NOMO-1 (cell line): ENCODE measurements around the gene TMEM59L.
A peak's percentile ranks its signal among the peaks of the same experiment; 100 is the strongest.

Experiments
- DNase-seq, 2 experiments: peaks; one replicate each; lab custom pipeline; 2025; ENCODE audit not compliant: unreplicated experiment in 2 of 2; lab: John Stamatoyannopoulos, UW

Gene TMEM59L

GRCh38 chr19:18656337-18657086 lies 43.8 kb downstream of the TMEM59L start:
- no peak for DNase-seq

DNA sequence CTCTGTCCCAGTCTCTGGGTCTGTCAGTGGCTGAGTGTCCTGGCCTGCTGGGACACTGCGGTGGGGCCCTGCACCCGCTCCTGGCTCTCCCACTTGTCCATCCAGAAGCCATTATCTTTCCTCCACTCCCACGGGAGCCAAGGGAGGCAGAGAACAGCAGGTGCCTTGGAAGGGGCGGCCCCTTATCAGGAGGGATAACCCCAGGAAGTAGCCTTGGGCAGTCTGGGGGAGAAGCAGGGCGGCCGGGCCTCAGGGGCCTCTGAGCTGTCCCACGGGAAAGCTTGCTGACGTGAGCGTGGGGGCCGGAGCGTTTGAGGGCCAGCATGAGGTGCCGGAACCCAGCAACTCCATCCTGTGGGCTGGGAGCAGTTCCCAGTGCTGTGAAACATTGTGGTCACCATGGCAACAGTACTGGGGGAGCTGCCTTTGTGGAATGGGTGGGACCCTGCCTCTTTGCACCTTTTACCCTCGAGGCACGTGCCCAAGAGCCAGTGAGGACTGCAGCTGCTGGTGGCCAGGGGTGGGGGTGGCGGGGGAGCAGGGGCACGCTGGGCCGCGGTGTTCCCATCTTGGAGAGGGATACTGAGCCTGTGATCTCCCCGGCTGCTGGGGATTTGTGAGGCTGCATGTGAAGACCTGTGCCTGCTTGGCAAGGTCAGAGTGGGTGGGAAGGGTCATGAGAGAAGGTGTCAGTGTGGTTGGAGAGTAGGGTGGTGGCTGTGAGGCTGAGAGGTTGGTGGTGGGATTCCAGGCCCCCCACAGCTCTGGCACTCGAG lies 45.1 kb downstream of the TMEM59L start:
- no peak for DNase-seq

GRCh38 chr19:18658366-18658855 lies 45.7 kb downstream of the TMEM59L start:
- no peak for DNase-seq

DNA sequence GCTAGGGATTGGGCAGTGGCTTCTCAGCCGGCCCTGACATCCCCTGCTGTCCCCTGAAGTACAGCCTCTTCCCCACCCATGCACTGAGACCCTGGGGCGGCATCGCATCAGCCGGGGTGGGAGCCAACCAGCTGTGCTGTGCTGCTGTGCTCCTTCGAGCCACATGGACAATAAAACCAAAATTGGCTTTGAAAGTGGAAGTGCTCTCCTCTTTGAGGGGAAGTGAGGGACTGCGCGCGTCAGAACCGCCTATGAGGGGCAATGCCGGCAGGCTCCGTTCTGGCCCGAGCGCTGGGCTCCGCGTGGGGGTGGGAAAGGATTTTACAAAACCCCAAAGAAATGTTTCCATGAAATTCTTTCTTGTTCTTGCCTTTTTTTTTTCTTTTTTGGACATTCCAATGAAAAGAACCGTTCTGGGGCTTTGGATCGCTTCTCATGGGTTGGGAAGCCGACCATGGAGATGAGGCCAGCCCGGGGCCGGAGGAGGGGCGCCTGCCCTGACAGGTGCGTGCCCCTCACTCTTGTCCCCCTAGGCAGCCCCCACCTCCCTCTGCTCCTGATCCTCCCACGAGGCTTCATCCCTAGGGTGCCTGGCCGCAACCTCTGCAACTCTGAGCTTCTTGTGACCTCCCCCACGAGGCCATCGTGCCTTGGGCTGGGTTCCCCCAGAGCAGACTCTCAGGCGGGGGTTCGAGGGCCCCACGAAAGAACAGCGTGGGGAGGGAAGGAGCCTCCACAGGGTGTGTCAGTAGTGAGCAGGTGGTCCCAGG lies 46.8 kb downstream of the TMEM59L start:
- DNase-seq, result peak; percentile 49 to 80

DNA sequence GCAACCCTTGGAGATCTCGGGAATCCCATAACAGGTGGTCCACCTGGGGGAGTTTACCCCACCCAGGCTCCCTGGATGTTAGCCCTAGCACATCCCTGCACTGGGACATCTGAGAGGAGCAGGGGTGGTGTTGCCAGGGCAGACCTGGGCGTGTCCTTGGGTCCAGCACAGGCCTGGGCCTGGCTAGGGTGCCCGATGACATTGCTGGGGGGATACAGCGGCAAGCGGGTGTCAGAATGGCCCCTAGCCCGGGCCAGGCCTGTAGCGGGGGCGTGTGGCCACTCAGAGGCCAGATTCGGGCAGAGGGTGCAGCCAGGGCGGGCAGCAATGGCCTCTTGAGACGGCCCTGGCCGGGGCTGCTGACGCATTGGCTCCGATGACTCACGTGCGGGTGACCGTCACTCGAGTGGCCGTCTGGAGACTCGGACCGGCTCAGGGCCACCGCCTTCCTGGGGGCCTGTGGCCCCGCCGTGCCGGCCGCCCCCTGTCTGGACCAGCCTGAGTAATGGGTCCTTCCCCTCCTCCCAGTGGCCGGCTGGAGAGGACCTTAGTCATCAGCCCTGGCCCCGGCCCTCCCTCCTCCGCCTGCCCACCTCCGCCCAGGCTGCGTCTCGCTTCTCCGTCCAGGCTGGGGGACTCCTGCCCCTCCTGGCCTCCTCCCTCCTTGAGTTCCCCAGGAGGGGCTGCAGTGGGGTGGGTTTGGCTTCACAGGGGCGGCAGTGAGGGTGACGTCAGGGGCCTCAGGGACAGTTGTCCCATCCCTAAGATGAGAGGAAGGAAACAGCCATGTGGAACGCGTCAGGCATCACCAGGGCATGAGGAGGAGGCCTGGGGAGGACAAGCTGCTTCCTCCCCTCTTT lies 47.6 kb downstream of the TMEM59L start:
- DNase-seq, result no peak

- DNase-seq, result no peak
Observed at GRCh38 chr19:18660939-18661670, 48.4 kb downstream of the TMEM59L start.

GRCh38 chr19:18662972-18663732 lies 50.5 kb downstream of the TMEM59L start:
- DNase-seq, result no peak

DNA sequence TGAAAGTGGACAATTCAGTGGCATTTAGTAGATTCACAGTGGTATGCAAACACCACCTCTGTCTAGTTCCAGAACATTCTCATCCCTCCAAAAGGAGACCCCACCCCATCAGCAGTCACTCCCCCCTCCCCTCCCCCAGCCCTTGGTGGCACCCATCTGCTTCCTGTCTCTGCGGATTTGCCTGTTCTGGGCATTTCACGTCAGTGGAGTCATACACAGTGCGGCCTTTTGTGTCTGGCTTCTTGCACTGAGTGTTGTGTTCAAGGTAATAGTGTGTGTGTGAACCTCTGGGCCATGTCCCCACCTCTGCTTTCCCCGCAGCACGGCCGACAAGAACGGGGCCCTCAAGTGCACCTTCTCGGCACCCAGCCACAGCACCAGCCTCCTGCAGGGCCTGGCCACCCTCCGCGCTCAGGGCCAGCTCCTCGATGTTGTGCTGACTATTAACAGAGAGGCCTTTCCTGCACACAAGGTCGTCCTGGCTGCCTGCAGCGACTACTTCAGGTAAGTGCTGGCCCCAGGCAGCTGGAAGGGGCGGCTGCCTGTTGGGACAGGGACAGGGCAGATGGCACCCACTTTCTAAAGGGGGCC lies 51.4 kb downstream of the TMEM59L start:
- DNase-seq, result no peak

DNA sequence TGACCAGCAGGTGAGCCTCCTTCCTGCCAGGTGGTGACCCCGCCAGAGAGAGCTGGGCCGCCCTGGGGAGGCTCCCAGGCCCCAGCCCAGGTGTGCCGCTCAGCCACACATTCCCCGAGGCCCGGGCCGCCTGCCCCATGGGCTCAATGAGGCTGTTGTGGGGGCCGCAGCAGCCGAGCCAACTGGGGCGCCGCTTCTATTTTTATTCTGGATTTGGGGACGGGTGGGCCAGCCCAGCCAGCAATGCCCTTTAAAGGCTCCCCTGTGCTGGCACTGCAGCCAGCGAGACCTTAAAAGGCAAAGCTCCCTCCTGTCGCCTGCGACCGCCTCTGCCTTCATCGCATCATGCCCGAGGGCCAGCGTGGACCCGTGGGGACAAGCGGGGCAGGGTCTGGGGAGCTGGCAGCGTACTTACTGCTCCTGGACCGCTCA lies 53.1 kb downstream of the TMEM59L start:
- DNase-seq, result no peak

GRCh38 chr19:18666317-18666716 lies 53.6 kb downstream of the TMEM59L start:
- no peak for DNase-seq

DNA sequence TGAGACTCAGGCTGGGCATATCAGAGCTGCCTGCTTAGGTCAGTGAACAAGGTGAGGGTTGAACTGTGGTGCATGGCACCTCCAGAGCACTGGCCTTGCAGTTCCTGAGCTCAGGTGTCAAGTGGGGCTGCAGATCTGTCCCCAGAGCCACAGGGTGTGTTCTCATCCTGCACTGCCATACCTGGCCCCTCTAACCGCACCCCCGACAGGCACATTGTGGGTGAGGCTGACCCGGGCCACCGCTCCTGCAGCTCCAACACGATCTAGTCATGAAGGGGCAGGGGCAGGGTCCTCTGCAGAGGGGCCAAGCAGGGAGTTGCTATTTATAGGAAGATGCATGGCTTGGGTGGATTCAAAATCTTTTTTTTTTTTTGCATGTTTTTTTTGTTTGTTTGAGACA lies 54.1 kb downstream of the TMEM59L start:
- DNase-seq, result no peak

- DNase-seq, result no peak
Observed at GRCh38 chr19:18667531-18668251, 55.0 kb downstream of the TMEM59L start.

DNA sequence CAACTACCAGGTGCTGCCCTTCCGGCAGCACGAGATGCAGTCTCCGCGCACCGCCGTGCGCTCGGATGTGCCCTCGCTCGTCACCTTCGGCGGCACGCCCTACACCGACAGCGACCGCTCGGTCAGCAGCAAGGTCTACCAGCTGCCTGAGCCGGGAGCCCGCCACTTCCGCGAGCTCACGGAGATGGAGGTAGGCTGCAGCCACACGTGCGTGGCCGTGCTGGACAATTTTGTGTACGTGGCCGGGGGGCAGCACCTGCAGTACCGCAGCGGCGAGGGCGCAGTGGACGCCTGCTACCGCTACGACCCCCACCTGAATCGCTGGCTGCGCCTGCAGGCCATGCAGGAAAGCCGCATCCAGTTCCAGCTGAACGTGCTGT lies 55.6 kb downstream of the TMEM59L start:
- DNase-seq, result no peak

DNA sequence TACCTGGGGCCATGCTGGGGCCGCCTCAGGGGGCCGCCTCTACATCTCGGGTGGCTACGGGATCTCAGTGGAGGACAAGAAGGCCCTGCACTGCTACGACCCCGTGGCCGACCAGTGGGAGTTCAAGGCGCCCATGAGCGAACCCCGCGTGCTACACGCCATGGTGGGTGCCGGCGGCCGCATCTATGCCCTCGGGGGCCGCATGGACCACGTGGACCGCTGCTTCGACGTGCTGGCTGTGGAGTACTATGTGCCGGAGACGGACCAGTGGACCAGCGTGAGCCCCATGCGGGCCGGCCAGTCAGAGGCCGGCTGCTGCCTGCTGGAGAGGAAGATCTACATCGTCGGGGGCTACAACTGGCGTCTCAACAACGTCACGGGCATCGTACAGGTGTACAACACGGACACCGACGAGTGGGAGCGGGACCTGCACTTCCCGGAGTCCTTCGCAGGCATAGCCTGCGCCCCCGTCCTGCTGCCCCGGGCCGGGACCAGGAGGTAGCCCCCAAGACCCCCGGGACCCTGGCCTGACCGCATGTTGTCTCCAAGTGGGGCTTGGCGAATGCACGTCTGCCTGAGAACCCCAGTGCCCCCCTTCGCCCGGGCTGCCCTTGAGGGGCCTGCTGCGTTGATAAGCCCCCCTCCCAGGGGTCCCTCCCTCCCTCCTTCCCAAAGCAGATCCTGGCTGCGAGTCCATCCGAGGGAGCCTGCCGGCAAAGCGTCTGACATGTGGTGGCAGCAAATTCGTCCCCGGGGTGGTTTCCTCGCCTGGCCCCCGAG lies 56.3 kb downstream of the TMEM59L start:
- DNase-seq, result no peak

GRCh38 chr19:18669524-18669817 lies 56.8 kb downstream of the TMEM59L start:
- no peak for DNase-seq

DNA sequence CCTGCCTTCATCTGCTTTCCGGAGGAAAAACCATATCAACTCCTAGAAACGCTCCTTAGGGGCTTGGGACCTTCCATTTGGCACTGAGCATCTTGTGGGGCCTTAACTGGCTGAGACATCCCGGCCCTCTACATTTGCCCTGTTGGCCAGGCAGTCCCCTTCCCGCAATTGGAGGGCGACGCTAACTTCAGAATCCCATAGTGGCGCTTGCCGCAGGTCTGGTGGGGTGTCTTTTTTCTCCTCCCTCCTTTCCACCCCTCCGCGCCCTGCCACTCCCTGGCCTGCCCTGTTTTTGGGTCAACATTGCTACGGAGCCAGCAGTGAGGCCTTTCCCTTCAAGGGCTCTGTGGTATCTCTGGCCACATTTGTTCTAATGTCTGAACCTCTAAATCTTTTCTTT lies 57.2 kb downstream of the TMEM59L start:
- DNase-seq, result no peak

DNA sequence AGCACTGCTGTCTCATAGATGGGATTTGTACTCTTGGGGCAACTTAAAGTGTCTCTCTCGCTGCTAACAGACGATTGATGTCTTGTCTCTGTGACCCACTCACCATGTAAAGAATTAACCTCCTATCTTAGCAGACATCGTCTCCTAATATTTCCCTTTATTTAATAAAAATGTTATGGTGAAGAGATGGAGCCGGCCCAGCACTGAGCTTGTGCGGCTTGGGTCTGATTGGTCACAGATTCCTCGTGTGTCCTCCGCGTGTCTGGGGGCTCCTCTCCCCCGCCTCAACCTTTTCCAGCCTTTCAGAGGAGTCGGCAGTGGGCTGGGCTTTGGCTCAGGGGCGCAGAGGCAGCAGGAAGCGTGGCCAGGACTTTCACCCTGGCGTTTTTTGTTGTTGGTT lies 57.6 kb downstream of the TMEM59L start:
- DNase-seq, result no peak
